KOPT-K1 (cell line): Measurements from ENCODE around the gene MGAM2.

Source experiments
- H3K27ac ChIP-seq: fragments of 200-600 bp; sonication (generic); 2 replicates; pipeline ENCODE4 v1.5.1; 2016; ENCODE audit warnings: antibody characterized with exemption, mild to moderate bottlenecking, low read depth, low read length; ENCODE audit not compliant: poor library complexity, severe bottlenecking
- H3K36me3 ChIP-seq: fragments of 200-600 bp; sonication (generic); 2 replicates; pipeline ENCODE4 v1.5.1; 2017; ENCODE audit warnings: antibody characterized with exemption, mild to moderate bottlenecking, low read length, moderate library complexity; ENCODE audit not compliant: insufficient read depth
- H3K9me3 ChIP-seq: fragments of 200-600 bp; sonication (generic); 2 replicates; pipeline ENCODE4 v1.5.1; 2017; ENCODE audit warnings: antibody characterized with exemption, low read length, mild to moderate bottlenecking; ENCODE audit not compliant: insufficient read depth, poor library complexity, severe bottlenecking

Gene MGAM2

DNA sequence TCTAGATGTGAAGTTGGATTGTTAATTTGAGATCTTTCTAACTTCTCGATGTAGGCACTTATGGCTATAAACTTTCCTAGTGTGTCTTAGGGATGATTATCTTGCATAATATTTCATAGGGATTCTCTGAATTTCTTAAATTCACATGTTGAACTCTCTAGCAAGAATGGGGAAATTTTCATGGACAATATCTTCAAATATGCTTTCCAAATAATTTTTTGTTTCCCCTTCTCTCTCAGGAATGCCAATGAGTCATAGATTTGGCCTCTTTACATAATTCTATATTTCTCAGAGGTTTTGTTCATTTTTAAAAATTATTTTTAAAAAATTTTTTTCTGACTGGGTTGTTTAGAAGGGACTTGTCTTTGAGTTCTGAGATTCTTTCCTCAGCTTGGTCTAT lies 68.9 kb downstream of the MGAM2 start:
- no peaks in the 10 kb centered on the region for H3K36me3 ChIP-seq
- no peak overlapping the region for H3K27ac ChIP-seq
- H3K9me3 ChIP-seq, result no peaks in the 10 kb centered on the region

DNA sequence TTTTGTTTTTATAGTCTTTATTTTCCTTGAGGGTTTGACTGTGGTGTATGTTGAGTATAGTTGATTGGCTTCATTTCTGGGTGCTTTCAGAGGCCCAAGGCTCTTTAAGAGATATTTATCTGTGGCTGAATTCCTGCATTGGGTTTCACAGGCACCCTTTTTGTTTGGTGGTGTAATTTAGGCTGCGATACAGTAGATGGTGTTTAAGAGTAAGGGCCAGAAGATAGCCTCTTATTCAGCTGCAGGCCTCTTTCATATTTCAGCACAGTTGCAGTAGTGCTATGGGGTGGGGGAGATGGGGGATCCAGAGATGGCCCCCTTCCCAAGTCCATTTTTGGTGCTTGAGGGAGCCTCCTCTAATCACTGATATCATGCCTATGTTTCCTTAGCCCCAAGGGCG lies 69.7 kb downstream of the MGAM2 start:
- no peak overlapping the region for H3K27ac ChIP-seq
- no peaks in the 10 kb centered on the region for H3K36me3 ChIP-seq
- H3K9me3 ChIP-seq, result no peaks in the 10 kb centered on the region

DNA sequence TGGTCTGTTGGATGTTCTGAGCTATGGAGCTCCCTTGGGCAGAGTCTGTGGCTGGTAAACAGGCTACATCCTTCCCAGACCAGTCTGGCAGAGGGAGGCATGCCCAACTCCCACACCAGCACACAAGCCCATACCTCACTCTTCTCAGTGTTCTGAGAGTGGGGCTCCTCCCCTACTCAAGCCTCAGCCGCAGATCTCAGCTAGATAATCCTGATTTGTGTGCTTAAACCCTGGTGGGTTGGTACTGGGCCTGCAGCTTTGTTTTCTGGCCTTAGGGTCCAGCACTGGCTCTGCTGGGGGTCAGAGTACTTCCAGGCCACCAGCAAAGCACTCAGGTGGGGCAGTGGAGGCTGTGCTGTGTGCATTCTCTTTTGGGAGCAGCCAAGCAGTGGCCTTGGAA lies 70.4 kb downstream of the MGAM2 start:
- H3K36me3 ChIP-seq, result no peaks in the 10 kb centered on the region
- H3K9me3 ChIP-seq, result no peaks in the 10 kb centered on the region
- H3K27ac ChIP-seq, result no peak overlapping the region

DNA sequence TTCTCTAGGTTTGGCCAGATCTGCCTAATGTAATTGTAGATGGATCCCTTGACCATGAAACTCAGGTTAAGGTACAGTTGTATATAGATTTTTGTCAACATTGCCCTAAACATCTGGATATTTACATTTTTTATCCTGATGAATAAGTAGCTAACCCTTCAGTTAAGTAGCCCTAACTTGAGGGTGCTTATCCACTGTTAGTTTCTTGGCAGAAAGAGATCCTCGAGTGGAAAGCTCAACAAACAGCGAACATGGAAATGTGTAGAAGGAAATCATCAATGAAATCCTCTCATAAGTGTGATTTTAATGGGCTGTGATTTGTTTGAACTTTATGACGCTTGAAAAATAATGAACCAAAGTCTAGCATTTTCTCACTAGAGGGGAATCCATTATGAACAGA lies 73.6 kb downstream of the MGAM2 start:
- Histone ChIP-seq H3K36me3 (no peaks in the 10 kb centered on the region), H3K9me3 (no peaks in the 10 kb centered on the region), H3K27ac (no peak overlapping the region)

DNA sequence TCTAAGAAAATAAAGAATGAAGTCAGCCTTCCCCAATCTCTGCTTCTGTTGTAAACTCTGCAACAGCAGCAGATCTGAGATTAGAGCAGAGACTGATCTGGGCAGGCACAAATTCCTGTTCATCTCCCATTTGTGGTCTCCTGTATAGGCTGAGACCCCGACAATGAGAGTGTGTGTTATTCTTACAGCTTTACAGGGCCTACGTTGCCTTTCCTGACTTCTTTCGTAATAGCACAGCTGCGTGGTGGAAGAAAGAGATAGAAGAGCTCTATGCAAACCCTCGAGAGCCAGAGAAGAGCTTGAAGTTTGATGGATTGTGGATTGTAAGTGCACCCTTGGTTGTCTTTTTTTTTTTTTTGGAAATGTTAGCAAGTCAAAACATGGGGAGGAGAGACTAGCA lies 74.3 kb downstream of the MGAM2 start:
- H3K9me3 ChIP-seq, result no peaks in the 10 kb centered on the region
- H3K36me3 ChIP-seq, result no peaks in the 10 kb centered on the region
- H3K27ac ChIP-seq, result no peak overlapping the region

DNA sequence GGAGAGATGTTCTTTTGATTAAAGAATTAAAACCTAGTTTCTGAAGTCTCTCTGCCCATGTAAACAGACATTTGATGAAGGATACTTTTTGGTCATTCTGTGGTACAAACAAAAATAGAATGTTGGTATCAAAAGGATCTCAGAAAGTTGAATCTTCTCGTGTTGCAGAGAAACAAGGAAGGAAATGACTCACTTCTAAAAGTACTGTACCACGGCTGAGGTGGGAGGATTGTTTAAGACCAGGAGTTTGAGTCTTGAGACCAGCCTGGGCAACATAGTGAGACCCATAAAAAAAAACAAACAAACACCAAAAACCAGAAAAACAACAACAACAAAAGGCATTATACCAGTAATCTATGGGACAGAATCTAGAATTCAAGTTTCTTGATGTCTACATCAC lies 76.6 kb downstream of the MGAM2 start:
- H3K36me3 ChIP-seq, result no peaks in the 10 kb centered on the region
- H3K27ac ChIP-seq, result no peak overlapping the region

DNA sequence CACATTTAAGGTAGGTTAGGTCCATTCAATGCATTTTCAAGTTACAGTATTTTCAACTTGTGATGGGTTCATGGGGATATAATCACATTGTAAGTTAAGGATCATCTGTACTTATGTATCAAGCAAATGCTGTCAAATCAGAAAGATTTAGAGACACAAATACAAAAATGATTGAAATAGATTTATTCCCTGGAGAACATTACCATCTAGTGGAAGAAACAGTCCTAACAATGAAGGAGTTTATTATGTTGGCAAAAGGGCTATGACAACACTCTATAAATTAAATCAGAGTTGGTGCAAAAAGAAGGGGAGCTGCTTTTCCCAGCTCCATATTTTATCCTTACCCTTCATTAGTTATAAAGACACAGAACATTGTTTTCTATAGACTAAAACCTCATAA lies 77.3 kb downstream of the MGAM2 start:
- no peaks in the 10 kb centered on the region for H3K9me3 ChIP-seq
- no peak overlapping the region for H3K27ac ChIP-seq
- H3K36me3 ChIP-seq, result no peaks in the 10 kb centered on the region

More for the DNA sequence above, 76.6 kb downstream of the MGAM2 start:
- no peaks in the 10 kb centered on the region for H3K9me3 ChIP-seq

DNA sequence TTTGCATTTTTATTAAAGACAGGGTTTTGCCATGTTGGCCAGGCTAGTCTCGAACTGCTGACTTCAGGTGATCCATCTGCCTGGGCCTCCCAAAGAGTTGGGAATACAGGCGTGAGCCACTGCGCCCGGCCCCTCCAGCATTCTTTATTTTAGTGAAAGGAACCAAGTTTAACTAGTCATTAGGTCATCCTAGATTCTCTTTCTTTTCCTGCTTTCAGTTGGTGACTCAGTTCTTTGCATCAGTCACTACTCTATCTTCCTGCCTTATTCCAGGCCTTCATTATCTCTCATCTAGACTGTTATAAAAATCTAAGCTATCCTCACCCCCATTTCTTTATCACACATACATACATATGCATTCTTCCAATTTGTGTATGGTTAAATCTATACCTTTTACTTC lies 82.7 kb downstream of the MGAM2 start:
- no peaks in the 10 kb centered on the region for H3K9me3 ChIP-seq
- no peaks in the 10 kb centered on the region for H3K36me3 ChIP-seq
- H3K27ac ChIP-seq, result no peak overlapping the region

DNA sequence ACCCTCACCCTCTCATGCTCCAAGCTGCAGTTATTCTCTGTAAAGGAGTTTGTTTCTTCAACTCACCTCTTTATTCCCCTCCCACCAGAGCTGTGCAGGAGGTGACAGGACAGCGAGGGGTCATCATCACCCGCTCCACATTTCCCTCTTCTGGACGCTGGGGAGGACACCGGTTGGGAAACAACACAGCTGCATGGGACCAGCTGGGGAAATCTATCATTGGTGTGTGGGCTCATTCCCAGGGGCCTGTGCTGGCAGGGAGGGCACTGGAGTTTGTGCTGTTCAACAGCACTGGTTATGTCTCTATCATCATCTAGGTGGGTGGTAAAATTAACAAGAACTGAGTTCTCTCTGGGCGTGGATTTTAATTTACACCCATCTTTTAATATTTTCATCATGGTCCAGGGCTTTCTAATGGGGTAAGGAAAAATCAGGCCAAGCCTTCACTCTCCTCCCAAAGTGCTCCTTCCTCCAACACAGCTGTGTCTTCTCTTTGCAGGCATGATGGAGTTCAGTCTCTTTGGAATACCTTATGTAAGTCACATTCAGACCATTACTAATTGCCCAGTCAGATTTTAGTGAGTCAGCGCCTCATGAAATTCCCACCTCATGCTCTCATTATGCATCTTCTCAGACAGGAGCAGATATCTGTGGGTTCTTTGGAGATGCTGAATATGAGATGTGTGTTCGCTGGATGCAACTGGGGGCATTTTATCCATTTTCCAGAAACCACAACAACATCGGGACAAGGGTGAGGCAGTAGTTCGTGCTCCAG lies 84.7 kb downstream of the MGAM2 start:
- no peaks in the 10 kb centered on the region for H3K9me3 ChIP-seq
- no peak overlapping the region for H3K27ac ChIP-seq
- no peaks in the 10 kb centered on the region for H3K36me3 ChIP-seq

DNA sequence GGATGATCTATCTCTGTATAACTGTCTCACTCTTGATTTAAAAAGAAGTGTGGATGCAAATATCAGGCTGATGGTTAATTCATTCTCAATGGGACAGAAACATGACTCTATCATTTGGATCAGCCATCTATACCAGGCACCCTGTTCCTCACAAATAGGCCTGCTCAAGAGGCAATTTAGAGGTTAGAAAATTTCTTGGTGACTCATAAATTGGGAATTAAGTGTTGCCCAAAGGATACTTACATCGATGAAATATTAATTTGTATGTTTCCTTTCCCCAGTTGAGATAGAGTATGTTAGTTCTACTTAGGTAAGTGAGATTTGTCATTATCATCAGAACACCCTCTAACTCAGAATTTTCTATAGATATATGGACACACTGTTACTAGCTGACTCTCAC lies 88.7 kb downstream of the MGAM2 start:
- Histone ChIP-seq H3K27ac (no peak overlapping the region), H3K9me3 (no peaks in the 10 kb centered on the region), H3K36me3 (no peaks in the 10 kb centered on the region)

DNA sequence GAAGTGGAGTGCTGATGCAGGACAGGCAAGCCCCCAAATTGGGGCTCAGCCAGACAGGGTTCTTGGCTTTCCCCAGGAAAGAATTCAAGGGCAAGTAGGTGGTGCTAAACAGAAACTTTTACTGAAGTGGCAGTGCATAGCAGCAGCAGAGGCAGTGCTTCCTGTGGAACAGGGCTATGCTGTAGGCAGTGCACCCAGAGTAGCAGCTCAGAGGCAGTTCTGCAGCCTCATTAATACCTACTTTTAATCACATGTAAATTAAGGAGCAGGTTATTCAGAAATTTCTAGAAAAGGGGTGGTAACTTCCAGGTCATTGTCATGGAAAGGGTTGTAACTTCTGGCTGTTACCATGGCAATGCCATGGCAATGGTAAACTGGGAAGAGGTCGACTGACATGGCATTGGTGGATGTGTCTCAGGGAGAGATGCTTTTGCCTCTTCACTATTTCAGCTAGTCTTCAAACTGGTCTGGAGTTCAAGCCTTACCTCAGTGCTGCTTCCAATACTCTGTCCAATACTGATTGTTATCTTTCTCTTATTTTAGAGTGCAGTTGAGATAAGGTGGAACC lies 117.1 kb downstream of the MGAM2 start:
- Histone ChIP-seq H3K36me3 (no peaks in the 10 kb centered on the region), H3K27ac (no peak overlapping the region), H3K9me3 (no peaks in the 10 kb centered on the region)

DNA sequence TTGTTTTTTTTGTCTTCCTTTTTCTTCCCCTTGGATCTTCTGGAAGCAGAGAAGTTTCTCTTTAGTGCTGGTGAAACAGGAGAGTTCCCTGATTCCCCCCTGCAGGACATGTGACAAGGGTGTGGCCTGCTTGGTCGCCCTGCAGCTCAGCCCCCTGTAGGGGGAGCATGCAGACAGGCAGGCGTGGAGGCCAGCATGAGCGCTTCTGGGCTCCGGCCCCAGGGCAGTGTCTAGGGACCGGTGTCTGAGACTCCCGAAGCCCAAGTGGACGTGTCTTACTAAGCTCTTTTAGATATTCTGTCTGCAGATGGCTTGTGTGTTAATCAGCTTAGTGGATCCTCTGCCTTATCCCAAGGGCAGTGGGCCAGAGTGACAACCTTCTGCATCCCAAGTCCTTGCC lies 120.2 kb downstream of the MGAM2 start:
- H3K27ac ChIP-seq, result no peak overlapping the region
- H3K9me3 ChIP-seq, result no peaks in the 10 kb centered on the region
- H3K36me3 ChIP-seq, result no peaks in the 10 kb centered on the region

DNA sequence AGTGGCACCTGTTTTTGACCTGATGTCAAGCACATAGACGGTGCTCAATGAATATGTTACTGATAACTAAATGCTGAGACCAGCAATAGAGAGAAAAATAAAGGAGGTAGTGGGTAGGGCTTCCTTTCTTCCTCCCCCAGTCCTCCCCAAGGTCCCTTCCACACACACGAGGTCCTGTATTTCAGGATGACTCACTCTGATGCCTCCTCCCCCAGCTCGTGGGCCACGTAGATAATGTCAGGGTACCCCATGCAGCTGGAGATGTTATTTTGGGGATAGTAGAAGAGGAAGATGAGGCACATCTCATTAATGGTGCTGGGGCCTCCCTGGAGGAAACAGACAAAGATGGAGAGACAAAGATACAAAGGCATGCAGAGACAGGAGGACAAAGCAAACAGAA lies 129.0 kb downstream of the MGAM2 start:
- Histone ChIP-seq H3K9me3 (no peaks in the 10 kb centered on the region), H3K27ac (no peak overlapping the region), H3K36me3 (no peaks in the 10 kb centered on the region)

DNA sequence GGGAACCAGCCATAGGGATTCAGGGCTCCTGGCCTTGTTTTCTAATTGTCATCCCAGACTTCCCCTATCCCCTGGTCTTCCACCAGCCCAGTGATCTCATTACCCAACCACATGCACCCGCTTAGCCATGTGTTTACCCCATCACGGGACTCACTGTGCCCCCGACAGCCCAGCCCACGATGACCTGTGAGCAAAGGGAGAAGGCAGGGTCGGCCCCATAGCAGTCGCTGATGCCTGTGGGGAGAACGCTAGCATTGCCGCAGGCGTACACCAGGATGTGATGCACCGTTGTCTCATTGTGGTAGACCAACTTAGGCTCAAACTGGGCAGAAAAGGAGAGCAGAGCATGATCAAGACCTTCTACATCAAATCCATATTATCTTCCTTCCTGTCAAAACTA lies 132.3 kb downstream of the MGAM2 start:
- Histone ChIP-seq H3K27ac (no peak overlapping the region), H3K9me3 (no peaks in the 10 kb centered on the region), H3K36me3 (no peaks in the 10 kb centered on the region)

DNA sequence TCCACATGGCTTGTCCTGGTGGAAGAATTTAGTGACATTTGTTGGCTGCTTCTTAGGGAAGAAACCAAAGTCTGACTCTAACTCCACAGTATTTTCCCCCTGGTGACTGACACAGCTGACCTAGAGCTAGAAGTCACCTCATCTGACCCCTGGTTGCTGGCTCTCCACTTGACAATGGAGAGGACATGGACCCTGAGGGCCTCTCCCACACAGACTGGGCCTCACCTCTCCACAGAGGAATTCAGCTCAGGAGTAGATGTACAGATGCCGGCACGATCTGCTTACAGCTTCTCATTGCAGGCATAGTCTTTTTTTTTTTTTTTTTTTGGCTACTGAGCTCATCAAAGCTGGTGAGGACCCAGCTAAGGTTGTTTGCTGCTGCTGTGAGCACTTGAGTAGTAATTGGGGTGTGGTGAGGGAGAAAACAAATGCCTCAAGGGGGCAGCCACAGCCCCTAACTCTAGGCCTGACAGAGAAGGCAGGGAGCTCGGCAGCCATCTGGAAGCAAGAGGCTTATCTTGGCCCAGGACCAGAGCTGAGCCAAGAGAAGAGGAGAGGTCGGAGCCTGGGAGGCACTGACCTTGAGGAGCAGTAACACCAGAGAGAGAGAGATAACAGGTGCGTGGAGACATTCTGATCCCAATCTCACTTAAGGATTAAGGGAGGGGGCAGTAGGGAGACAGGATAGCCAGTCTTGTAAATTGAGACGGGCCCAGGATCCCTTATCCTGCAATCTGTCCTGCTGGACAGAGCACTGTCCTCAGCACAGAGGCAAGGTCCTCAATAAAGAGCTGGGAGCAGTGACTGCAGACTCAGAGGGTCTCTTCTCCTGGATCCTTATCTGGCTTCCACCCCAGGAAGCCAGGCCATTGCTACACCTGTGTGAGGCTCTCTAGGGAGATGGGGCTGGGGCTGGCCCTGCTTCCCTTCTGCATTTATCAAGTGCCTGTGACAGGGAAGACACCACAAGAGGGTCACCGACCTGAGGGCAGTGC lies 136.9 kb downstream of the MGAM2 start:
- no peaks in the 10 kb centered on the region for H3K36me3 ChIP-seq
- no peak overlapping the region for H3K27ac ChIP-seq
- no peaks in the 10 kb centered on the region for H3K9me3 ChIP-seq
